GM21786 (cell line): ENCODE measurements around the gene DTNBP1.
A peak's percentile ranks its signal among the peaks of the same experiment; 100 is the strongest.
"Not testable (repeated sequence)": the region's sequence is repeated elsewhere in the genome, so short reads cannot be mapped to it uniquely, and the experiment has no call there.

Experiments used
- ATAC-seq: cut with Tn5 transposase; IDR thresholded peaks from one replicate; pipeline ENCODE4 v1.9.1; 2021; ENCODE audit not compliant: unreplicated experiment

DTNBP1 gene

DNA sequence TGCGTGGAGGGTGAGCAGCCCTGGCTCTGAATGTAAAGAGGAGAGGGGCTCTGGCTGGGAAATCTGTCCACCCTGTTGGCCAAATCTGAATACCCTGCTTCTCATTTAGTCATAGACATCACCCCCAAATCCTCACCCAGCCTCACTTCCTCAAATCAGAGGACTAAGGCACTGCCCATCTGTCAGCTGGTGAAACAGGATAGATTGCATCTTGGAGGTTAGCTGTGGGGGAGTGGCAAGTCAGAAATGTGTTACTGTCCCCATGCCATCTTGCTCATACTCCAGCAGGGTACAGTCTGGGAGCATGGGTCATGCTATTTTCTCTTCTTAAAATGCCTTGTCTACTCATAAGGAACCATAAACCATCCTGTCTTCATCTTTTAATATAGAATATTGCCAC is 9.5 kb upstream of the DTNBP1 start:
- ATAC-seq, result no peak

DNA sequence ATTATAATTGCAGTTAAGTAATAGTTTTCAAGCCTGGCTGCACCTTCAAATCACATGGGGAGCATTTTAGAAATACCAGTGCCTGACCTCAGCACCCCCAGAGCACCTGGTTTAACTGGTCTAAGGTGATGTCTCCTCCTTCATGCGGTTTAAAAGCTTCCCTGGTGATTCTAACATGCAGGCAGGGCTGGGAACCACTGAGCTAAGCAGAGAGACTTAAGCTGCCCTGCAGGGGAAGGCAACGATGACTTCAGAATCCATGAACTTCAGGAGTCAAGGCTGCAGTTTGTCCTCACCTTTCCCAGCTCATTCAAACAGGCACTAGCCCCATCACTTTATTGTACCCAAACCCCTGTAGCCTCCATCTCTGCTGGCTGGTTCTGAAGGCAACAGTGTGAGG is 6.1 kb upstream of the DTNBP1 start:
- ATAC-seq, result no peak

DNA sequence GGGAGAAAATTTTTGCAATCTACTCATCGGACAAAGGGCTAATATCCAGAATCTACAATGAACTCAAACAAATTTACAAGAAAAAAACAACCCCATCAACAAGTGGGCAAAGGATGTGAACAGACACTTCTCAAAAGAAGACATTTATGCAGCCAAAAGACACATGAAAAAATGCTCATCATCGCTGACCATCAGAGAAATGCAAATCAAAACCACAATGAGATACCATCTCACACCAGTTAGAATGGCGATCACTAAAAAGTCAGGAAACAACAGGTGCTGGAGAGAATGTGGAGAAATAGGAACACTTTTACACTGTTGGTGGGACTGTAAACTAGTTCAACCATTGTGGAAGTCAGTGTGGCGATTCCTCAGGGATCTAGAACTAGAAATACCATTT is 4.1 kb upstream of the DTNBP1 start:
- ATAC-seq, result not testable (repeated sequence)

DNA sequence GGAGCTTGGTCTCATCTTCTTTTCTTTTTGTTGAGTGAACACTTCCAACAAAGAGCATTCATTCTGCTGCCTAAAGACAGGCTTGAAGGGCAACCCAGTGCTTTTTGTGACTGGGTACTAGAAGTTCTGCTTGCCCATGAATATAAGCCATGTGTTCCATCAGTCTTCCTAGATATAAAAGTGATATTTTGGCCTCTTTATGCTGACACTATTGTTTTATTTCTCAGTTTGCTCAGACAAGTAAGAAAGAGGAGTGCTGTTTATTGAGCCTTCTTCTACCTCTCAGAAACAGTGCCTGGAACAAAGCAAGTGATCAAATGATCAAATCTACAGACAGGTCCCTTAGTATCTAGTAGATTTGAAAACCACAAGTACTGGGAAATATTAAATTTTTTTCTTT is 2.4 kb upstream of the DTNBP1 start:
- no peak for ATAC-seq

DNA sequence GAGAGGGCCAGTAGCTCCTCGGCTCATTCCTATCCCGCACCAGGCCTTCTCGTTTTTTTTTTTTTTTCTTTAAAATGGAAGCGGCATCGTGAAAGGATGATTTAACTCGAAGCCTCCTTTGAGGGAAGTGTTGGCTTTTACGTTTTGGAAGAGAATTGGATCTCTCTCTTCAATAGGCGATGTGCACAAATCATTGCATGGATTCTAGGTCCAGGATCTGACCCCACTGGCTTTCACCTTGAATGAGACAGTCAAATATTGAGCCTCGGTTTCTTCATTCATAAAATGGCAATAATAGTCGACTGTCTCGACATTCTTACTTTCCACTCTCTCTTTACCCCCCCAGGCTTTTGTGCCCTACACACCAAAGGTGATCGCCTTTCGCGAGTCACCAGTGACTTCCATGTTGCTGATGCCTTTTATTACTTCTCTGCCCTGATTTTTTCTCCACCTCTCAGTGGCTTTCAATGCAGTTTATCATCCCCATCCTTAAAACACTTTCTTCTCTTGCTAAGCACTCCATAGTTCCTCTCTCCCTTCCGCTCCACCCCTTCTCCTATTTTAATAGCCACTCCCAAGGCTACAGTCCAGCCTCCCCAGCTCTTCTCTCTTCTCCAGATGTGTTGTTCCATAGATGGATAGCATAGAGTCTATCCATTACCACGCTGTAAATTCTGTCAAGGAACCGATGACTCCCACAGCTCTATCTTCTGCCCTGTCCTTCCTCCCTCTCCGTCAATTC is 473 bp upstream of the DTNBP1 start:
- ATAC-seq, result no peak

DNA sequence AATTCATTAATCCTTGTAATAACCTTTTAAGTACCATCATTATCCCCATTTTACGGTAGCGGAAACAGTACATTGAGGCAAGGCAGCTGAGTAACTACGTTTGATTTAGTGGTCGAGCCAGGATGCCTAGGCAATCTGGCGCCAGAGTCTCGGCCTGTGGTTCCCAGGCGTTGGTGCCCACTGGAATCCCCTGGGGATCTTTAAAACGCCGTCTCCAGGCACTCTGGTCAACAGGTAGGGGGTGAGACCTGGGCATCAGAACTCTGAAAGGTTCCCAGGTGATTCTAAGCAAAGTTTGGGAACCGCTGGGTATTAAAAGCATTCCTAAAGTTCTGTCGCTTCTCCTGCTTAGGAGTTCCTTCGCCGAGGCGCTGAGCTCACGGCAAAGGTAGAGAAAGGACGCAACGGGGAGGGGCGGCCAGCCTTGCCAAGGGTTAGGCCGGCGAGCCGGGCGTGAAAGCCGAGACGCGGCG is 939 bp downstream of the DTNBP1 start:
- ATAC-seq, result no peak

DNA sequence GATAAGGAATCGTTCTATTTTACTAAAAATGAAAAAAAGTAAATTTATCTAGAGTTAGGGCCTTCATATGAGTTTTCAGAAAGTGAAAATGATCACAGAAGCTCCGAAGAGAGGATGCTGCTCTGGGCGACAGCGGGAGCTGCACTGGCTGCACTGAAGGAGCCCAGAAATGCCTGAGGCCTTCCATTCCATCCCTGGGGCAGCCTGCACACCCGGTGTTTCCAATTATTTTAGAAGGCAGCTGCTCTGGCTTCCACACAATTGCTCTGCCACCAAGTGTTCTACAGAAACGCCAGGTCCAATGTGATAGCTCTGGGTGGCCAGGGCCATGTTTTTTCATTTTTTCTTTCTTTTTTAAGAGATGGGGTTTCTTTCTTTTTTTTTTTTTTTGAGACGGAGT is 3.6 kb downstream of the DTNBP1 start:
- ATAC-seq, result no peak

DNA sequence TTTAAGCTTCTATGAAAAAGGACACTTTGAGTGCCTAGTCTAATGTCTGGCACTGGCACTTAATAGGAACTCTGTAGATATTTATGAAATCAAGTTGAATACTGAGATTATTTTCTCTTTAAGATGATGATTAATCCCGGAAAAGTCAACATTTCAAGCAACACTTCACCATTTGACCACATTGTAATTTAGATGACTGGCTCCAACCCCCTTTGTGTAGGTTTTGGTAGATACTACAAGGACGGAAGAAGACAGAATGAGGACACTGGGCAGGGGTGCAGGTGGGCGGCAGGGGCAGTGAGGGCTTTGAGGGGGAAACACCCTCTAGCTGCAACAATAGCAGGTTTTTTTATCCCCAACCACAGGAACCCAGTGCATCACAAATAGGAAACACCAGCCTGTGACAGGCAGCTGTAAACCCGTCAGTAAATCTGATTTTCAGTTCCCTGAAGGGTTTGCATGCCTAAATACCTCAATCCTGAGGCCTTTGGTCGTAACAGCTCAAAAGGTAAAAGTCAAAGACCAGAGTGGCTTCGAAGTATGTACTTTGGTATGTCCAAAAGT is 4.6 kb downstream of the DTNBP1 start:
- no peak for ATAC-seq

DNA sequence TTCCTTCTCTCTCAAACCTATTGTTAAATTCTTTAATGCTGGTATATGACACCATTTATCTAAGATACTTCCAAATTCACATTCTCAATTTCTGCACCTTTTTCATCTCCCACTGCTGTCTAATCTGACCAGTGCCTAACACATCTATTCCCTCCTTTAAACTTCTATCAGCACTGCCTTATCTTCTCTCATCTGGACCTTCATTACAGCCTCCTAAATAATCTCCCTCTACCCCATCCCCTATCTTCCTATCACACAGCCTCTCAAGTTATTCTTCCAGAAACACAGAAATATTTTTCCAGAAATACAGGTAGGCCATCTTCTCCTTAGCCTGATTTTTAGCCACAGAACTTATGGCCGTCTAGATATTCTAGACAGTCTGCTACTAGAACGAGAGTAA is 5.5 kb downstream of the DTNBP1 start:
- ATAC-seq, result no peak

DNA sequence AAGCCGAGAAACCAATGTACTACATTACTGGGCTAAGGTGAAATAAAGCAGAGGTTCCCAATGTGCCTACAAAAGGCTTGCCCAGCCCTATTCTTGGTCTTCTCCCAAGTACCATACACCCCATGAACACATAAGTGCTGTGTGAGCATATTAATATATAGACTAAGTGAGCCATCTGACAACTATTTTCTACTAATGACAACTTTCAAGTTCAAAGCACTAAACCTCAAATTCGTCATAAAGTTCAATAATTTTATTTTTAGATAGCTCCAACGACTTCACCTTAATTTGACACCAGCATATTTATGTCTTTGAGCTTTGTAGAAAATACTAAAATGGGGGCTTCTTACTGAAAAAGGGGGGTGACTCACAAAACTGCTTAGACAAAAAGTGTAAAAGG is 6.7 kb downstream of the DTNBP1 start:
- no peak for ATAC-seq

DNA sequence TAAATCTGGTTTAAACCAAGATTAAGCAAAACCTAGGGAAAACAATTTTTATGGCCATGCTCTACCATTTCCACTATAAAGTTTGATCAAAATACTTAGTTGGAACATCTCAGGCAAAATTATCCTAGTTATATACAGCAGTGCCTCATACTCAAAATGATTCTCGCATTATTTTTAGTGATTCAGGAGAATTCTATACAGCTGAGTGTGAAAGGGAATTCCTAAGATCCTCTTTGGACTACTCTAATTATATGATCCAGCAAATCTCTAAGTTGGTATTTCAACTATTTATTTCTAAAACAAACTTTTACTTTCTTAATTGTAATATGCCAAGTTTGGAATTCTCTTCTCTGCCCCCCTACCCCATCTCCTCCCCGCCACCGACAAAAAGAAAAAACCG is 8.6 kb downstream of the DTNBP1 start:
- no peak for ATAC-seq

DNA sequence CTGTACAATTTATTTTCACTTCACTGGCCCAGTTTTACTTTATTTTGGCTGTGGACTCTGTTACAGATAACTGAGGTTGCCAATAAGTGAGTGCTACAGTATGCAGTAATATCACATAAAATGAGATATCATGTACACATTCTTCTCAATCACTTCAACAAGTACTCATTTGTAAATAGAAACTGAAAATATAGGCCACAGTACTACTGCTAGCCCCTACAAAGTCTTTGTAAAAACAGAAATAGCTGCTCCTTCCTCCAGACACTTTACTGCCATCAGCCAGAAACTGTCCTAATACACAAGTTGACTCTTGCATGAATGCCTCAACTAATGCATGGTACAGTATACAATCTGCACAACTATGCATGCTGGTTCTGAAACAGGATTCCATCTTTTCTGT is 9.2 kb downstream of the DTNBP1 start:
- ATAC-seq, result peak; percentile 57

DNA sequence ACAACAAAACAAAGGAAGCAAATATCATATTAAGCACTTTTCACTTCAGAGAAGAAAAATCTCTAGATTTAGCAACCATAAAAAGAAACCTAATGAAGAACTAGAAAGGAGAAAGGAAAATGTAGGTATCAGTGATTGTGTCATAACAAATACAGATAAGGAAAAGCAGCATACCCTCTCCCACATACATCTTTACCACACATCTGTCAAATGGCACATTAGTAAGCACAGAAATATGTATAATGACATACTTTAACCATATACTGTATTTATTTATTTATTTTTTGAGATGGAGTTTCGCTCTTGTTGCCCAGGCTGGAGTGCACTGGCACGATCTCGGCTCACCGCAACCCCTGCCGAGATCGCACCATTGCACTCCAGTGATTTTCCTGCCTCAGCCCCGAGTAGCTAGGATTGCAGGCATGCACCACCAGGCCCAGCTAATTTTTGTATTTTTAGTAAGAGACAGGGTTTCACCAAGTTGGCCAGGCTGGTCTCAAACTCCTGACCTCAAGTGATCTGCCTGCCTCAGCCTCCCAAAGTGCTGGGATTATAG is 12.7 kb downstream of the DTNBP1 start:
- not testable (repeated sequence) for ATAC-seq

DNA sequence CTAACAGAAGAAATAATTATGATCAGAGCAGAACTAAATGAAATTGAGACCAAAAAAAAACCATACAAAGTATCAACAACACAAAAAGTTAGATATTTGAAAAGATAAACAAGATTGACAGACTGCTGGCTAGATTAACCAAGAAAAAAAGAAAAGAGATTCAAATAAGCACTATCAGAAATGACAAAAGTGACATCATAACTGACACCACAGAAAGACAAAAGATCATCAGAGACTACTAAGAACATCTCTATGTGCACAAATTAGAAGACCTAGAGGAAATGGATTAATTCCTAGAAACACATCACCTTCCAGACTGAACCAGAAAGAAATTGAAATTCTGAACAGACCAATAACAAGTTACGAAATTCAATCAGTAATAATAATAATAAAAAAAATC is 17.9 kb downstream of the DTNBP1 start:
- no peak for ATAC-seq

DNA sequence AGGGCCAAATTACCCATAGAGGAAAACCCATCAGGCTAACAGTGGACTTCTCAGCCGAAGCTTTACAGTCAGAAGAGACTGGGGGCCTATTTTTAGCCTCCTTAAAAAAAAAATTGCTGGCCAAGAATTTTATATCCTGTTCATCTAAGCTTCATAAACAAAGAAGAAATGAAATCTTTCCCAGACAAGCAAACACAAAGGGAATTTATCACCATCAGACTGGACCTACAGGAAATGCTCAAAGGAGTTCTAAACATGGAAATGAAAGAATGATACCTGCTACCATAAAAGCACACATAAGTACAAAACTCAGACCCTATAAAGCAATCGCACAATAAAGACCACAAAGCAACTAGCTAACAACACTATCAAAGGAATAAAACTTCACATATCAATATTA is 19.3 kb downstream of the DTNBP1 start:
- ATAC-seq, result no peak

DNA sequence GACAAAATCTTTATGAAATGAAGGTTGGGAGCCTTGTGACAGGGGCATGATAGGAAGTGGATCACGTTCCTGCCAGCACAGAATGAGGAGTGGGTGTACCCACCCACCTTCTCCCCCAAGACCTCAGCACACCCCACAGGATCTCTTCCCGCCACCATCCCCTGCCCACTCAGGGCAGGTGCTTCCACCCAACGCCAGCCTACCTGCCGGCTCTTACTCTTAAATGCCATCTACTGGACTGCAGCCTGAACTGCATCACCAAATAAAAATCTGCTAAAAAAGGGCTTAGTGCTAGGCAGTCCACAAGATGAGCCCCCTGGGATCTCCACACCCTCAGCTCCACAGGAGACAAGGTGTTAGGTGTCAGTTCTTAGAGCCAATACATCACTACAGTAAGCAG is 20.6 kb downstream of the DTNBP1 start:
- ATAC-seq, result no peak

DNA sequence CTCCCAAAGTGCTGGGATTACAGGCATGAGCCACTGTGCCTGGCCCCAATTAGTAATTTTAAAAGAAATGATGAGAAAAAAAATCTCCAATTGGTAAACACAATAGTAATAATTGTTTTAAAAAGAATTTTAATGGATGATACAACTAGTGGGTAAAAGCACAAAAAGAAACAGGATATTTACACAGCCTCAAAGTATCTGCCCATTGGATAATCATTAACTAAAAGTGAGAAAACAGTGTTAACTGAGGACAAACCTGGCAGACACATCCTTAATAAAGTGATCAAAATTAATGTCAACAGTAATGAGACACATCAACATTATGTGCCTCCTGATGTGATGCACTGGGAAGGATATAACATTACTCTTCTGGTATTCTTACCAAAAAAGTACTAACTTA is 24.5 kb downstream of the DTNBP1 start:
- ATAC-seq, result no peak

DNA sequence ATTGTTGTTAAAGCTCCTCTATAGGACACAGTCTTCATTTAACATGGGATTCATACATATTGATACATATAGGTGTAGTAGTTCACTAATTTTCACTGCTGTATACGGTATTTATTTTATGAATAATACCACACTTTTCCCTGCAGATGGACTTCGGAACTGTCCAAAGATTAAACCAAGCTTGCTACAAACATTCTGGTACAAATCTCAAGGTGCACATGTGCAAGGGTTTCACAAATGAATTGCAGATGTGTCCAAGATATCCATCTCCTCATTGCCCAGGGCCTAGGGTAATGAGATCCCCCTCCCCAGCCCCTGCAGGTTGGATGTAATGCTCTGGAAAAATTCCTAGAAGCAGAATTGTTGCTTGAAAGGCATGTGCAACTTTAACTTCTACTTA is 31.4 kb downstream of the DTNBP1 start:
- ATAC-seq, result no peak

DNA sequence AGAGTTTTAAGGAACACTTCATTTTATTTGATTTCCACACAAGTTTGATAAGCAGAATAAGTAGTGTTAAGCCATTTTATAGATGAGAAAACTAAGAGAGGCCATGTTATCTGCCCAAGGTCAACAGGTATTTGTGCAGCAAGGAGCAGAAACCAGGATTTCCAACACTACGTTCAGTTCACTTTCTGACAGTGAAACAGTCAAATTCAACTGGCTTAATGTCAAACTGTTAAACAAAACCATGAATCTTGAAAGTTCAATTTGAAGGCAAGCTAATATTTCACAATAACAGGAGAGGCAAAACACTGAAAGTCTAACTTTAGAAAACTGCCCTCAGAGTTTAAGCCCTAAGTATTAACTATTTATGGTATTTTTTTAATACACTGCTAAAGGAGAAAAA is 32.6 kb downstream of the DTNBP1 start:
- ATAC-seq, result no peak

DNA sequence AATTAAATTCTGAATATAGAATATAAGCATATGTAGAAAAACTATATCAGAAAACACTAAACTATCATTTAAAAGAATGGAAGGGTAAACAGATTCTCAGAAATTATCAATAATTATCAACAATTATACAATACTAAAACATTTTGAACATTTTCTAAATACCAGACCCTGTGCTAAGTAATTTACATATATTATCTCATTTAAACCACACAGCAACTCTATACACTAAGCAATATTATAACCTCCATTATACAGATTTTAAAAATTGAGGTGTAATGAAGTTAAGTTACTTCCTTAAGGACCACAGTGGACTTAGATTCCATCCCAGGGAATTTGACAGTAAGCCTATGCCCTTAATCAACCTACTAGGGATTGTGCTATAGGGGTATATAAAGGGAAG is 33.3 kb downstream of the DTNBP1 start:
- no peak for ATAC-seq

DNA sequence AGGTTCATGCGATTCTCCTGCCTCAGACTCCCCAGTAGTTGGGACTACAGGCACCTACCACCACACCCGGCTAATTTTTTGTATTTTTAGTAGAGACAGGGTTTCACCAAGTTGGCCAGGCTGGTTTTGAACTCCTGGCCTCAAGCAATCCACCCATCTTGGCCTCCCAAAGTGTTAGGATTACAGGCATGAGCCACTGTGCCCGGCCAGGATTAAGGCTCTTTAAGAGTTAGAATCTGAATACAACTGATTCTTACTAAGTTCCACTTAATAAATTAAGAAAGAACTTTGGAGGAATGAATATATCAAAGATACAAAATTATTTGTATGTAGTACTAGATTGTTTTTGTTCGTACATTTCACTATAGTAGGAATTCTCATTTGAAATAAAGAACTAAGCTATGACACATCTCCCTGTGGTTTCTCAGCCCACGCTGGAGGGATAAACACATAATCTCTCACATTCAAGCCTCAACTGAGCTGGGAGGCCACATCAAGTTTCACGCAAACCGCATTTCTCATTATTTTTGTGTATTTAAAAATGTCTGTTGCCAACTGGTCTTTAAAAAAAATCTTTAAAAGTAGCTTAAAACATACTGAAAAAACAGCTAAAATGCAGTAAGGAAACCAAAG is 34.2 kb downstream of the DTNBP1 start:
- ATAC-seq, result no peak

DNA sequence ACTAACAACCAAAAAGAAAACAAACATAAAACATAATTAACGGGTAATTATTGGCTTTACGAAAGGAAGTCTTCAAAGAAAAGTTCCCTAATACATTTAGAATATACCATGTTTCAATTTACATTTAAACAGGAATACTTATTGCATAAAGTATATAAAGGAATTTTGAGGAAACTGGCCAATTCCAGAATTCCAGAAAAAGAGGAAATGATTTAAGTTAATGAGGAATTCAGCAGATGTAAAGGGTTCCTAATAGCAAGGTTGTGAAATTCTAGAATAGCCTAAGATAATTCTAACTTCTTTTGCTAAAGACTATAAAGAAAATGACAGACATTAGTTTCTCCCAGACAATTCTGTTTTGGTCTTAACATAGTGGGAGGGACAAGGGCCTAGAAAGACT is 35.0 kb downstream of the DTNBP1 start:
- ATAC-seq, result no peak
